ENCODE data around the gene ASTN1.

Gene ASTN1

DNA sequence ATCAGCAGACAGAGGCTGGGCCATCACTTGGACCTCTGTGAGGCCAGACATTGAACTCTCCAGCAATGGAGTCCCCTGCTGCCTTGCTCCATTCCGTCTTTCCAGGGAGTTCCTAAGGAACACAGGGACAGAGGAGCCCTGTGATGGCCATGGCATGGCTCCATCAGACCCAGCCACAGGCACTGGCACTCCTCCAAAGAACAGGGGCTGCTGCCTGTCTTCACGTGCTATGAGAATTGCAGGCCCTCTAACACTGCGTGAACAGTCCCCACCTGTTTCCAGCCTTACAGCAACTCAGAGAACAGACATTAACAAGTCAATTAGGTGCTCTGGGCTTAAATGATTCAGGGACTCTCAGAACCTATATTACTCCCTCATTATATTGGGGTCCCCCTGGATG lies 140.8 kb downstream of the ASTN1 start (continued):
- TF ChIP-seq SETDB1 (IDR thresholded peaks at IDR 0.05; ENCODE audit: insufficient read length, low read length), result no peak
- TF ChIP-seq ZNF223 (tag by site-specific recombination; IDR thresholded peaks at IDR 0.05), result no peak
- no peak for TF ChIP-seq KLF7 (tag by site-specific recombination; IDR thresholded peaks at IDR 0.05; ENCODE audit: borderline replicate concordance)
- no peak for TF ChIP-seq ZNF266 (tag by site-specific recombination; IDR thresholded peaks at IDR 0.05; ENCODE audit: low read depth)
- TF ChIP-seq OVOL3 (tag by site-specific recombination; IDR thresholded peaks at IDR 0.05), result no peak

DNA sequence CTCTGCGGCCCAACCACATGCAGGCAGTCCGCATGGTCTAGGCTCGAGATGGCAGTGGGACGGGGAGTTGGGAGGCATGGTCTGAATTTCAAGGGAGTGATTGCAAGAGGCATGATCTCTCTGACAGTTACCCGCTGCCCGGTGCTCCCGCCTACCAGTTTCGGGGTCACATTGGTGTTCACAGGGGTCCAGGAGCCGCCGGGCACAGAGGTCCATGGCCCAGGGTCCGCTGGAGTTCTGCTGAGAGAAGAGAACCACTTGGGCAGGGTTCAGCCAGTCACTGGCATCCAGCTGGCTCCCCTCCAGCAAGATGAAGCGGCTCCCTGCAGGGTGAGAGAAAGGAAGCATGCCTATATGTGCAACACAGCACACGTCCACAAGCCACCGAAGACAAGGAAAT lies 141.3 kb downstream of the ASTN1 start:
- Histone ChIP-seq H3K36me3 (ENCODE audit: control insufficient read depth in 2 of 2, insufficient read depth in 1 of 2, low read length in 2 of 2) (no peaks in the 10 kb centered on the region), H3K4me1 (ENCODE audit: control insufficient read depth, insufficient read depth, low read length) (no peaks in the 10 kb centered on the region), H3K27ac (ENCODE audit: extremely low read depth, low read depth, low read length) (no peak overlapping the region), H3K4me3 (ENCODE audit: low read depth, low read length) (no peak overlapping the region), H3K9me3 (ENCODE audit: control insufficient read depth, insufficient read depth, low read depth, low read length) (no peaks in the 10 kb centered on the region)
- TF ChIP-seq ZNF169 (tag by site-specific recombination; IDR thresholded peaks at IDR 0.05) (no peak), ZNF514 (tag by site-specific recombination; IDR thresholded peaks at IDR 0.05) (no peak), ZSCAN30 (tag by site-specific recombination; IDR thresholded peaks at IDR 0.05) (no peak), ZSCAN5A (tag by site-specific recombination; IDR thresholded peaks at IDR 0.05) (no peak), ZBTB1 (tag by site-specific recombination; IDR thresholded peaks at IDR 0.05) (no peak), ZNF2 (tag by site-specific recombination; IDR thresholded peaks at IDR 0.05) (no peak), ZNF112 (tag by site-specific recombination; IDR thresholded peaks at IDR 0.05) (no peak), ZSCAN16 (tag by site-specific recombination; IDR thresholded peaks at IDR 0.05) (no peak), ZNF10 (tag by site-specific recombination; IDR thresholded peaks at IDR 0.05) (no peak), ZNF132 (tag by site-specific recombination; IDR thresholded peaks at IDR 0.05; ENCODE audit: borderline replicate concordance) (no peak), ZNF677 (tag by site-specific recombination; IDR thresholded peaks at IDR 0.05) (no peak), ZNF626 (tag by site-specific recombination; IDR thresholded peaks at IDR 0.05) (no peak), YY2 (tag by site-specific recombination; IDR thresholded peaks at IDR 0.05) (no peak), ZXDB (tag by site-specific recombination; IDR thresholded peaks at IDR 0.05) (no peak), ZNF510 (tag by site-specific recombination; IDR thresholded peaks at IDR 0.05; ENCODE audit: insufficient replicate concordance) (no peak)
- TF ChIP-seq, protein P1, sequence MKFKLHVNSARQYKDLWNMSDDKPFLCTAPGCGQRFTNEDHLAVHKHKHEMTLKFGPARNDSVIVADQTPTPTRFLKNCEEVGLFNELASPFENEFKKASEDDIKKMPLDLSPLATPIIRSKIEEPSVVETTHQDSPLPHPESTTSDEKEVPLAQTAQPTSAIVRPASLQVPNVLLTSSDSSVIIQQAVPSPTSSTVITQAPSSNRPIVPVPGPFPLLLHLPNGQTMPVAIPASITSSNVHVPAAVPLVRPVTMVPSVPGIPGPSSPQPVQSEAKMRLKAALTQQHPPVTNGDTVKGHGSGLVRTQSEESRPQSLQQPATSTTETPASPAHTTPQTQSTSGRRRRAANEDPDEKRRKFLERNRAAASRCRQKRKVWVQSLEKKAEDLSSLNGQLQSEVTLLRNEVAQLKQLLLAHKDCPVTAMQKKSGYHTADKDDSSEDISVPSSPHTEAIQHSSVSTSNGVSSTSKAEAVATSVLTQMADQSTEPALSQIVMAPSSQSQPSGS (tag by site-specific recombination; IDR thresholded peaks at IDR 0.05; ENCODE audit: low read depth), result no peak
- TF ChIP-seq, protein P2, sequence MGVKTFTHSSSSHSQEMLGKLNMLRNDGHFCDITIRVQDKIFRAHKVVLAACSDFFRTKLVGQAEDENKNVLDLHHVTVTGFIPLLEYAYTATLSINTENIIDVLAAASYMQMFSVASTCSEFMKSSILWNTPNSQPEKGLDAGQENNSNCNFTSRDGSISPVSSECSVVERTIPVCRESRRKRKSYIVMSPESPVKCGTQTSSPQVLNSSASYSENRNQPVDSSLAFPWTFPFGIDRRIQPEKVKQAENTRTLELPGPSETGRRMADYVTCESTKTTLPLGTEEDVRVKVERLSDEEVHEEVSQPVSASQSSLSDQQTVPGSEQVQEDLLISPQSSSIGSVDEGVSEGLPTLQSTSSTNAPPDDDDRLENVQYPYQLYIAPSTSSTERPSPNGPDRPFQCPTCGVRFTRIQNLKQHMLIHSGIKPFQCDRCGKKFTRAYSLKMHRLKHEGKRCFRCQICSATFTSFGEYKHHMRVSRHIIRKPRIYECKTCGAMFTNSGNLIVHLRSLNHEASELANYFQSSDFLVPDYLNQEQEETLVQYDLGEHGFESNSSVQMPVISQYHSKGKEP (tag by site-specific recombination; IDR thresholded peaks at IDR 0.05), result no peak
- POLR2A ChIA-PET, result no interaction called here
- CTCF ChIA-PET, result no interaction called here

- POLR2A ChIA-PET, result no interaction called here
- Histone ChIP-seq H3K36me3 (ENCODE audit: control insufficient read depth in 2 of 2, insufficient read depth in 1 of 2, low read length in 2 of 2) (no peaks in the 10 kb centered on the region), H3K9me3 (ENCODE audit: control insufficient read depth, insufficient read depth, low read depth, low read length) (no peaks in the 10 kb centered on the region), H3K27ac (ENCODE audit: extremely low read depth, low read depth, low read length) (no peak overlapping the region), H3K4me3 (ENCODE audit: low read depth, low read length) (no peak overlapping the region), H3K4me1 (ENCODE audit: control insufficient read depth, insufficient read depth, low read length) (no peaks in the 10 kb centered on the region)
- TF ChIP-seq ZBTB20 (tag by site-specific recombination; IDR thresholded peaks at IDR 0.05) (no peak), ZNF837 (tag by site-specific recombination; IDR thresholded peaks at IDR 0.05) (no peak), ZNF571 (tag by site-specific recombination; IDR thresholded peaks at IDR 0.05) (no peak), ZNF214 (tag by site-specific recombination; IDR thresholded peaks at IDR 0.05; ENCODE audit: borderline replicate concordance) (no peak), HOXC10 (CRISPR knock-in tag; IDR thresholded peaks at IDR 0.05) (no peak), ZNF626 (tag by site-specific recombination; IDR thresholded peaks at IDR 0.05) (no peak), ZBTB7A (tag by site-specific recombination; IDR thresholded peaks at IDR 0.05; ENCODE audit: low read depth) (no peak)
- CTCF ChIA-PET, result interaction anchor here (0.7 to 0.9 kb wide), 2 partner anchors 116 to 160 kb away, joined by 3 read pairs; no protein-coding TSS in a partner anchor
Observed at GRCh38 chr1:177021687-177022086, 142.8 kb downstream of the ASTN1 start.
